ENCODE measurements around the gene CCIN. TPM values are rescaled to one million over a fixed set of nuclear protein-coding genes. Genes with fewer than 3 reads are reported as not detected.

Gene CCIN
- total RNA-seq, 1 experiment from 2014 or later: 0.20 TPM

GRCh38 chr9:36148311-36149051, 20.7 kb upstream of the CCIN start:
- ChIA-PET CTCF (interaction anchor here (0.6 to 0.9 kb wide), 2 partner anchors 18 to 103 kb away, joined by 3 read pairs; no protein-coding TSS in a partner anchor), POLR2A (no interaction called here), RAD21 (ENCODE audit: low non-redundant PET in 1 of 2, low total read pairs in 2 of 2, uncharacterized antibody in 2 of 2, unreplicated experiment in 2 of 2) (no interaction called here)
- DNase-seq (ENCODE audit: low read depth, low spot score) (no peak), ATAC-seq (peak; percentile 32; the same call in 1 of the 2 replicates)
- H3K4me2 ChIP-seq (ENCODE audit: low read length): 0 out of 2 replicates have a peak overlapping the region, but pooled peaks have one; percentile 6
- H3K9ac ChIP-seq (ENCODE audit: low read length): no peak overlapping the region
- peaks cover 7 to 12% of the 10 kb centered on the region in 2 experiments for H3K4me1 ChIP-seq (ENCODE audit: control insufficient read depth in 1 of 2, insufficient read depth in 2 of 2, low read length in 2 of 2)
- no peaks in the 10 kb centered on the region for H3K27me3 ChIP-seq (ENCODE audit: insufficient read depth, low read length)
- H3K4me3 ChIP-seq (replicated peaks in 1 of 2; ENCODE audit: low read depth in 1 of 2, low read length in 2 of 2): no peak overlapping the region
- H3K9me2 ChIP-seq (ENCODE audit: insufficient read depth): no peaks in the 10 kb centered on the region
- H3K9me3 ChIP-seq (ENCODE audit: control insufficient read depth in 1 of 2, insufficient read depth in 1 of 2, low read depth in 1 of 2, low read length in 2 of 2): peaks cover 0 to 3% of the 10 kb centered on the region in 2 experiments; a peak in 1 of 4 replicates
- H4K20me1 ChIP-seq (ENCODE audit: insufficient read depth): no peaks in the 10 kb centered on the region
- H2AFZ ChIP-seq (ENCODE audit: low read depth, low read length, poor library complexity, severe bottlenecking): no peak overlapping the region
- intact Hi-C loops (cut with micrococcal nuclease): no loop called here
- BruUV-seq (replicated peaks): no TSS peak
- no peak for TF ChIP-seq CTCF (IDR thresholded peaks at IDR 0.05 in 2 of 3, conservative IDR thresholded peaks at IDR 0.05 in 1 of 3; ENCODE audit: borderline replicate concordance in 1 of 3, insufficient read depth in 1 of 3, low read depth in 2 of 3, low read length in 2 of 3)
- TF ChIP-seq JUND (IDR thresholded peaks at IDR 0.05): no peak
- TF ChIP-seq ATF3 (IDR thresholded peaks at IDR 0.05): no peak
- no peak for TF ChIP-seq YY1 (IDR thresholded peaks at IDR 0.05; ENCODE audit: extremely low read depth, insufficient replicate concordance, low read depth, low read length)
- H3K79me2 ChIP-seq (ENCODE audit: insufficient read depth, low read length): no peaks in the 10 kb centered on the region
- H3K27ac ChIP-seq (ENCODE audit: low read depth, low read length): no peak overlapping the region
- H3K36me3 ChIP-seq (ENCODE audit: control insufficient read depth in 1 of 2, insufficient read depth in 2 of 2, low read length in 2 of 2): no peaks in the 10 kb centered on the region

GRCh38 chr9:36149197-36149596, 20.0 kb upstream of the CCIN start:
- Histone ChIP-seq H4K20me1 (ENCODE audit: insufficient read depth) (no peaks in the 10 kb centered on the region), H3K27ac (ENCODE audit: low read depth, low read length) (no peak overlapping the region), H3K27me3 (ENCODE audit: insufficient read depth, low read length) (no peaks in the 10 kb centered on the region), H3K9me3 (ENCODE audit: control insufficient read depth in 1 of 2, insufficient read depth in 1 of 2, low read depth in 1 of 2, low read length in 2 of 2) (peaks cover 0 to 3% of the 10 kb centered on the region in 2 experiments; a peak in 1 of 4 replicates), H3K36me3 (ENCODE audit: control insufficient read depth in 1 of 2, insufficient read depth in 2 of 2, low read length in 2 of 2) (no peaks in the 10 kb centered on the region), H3K9ac (ENCODE audit: low read length) (no peak overlapping the region), H2AFZ (ENCODE audit: low read depth, low read length, poor library complexity, severe bottlenecking) (no peak overlapping the region), H3K9me2 (ENCODE audit: insufficient read depth) (no peaks in the 10 kb centered on the region), H3K79me2 (ENCODE audit: insufficient read depth, low read length) (no peaks in the 10 kb centered on the region), H3K4me3 (replicated peaks in 1 of 2; ENCODE audit: low read depth in 1 of 2, low read length in 2 of 2) (no peak overlapping the region), H3K4me2 (ENCODE audit: low read length) (no peak overlapping the region), H3K4me1 (ENCODE audit: control insufficient read depth in 1 of 2, insufficient read depth in 2 of 2, low read length in 2 of 2) (peaks cover 7 to 12% of the 10 kb centered on the region in 2 experiments)
- no peak for ATAC-seq
- BruUV-seq (replicated peaks): no TSS peak
- ChIA-PET CTCF (interaction anchor here (0.9 kb wide), 1 partner anchor 17 kb away, joined by 3 read pairs; no protein-coding TSS in a partner anchor), POLR2A (no interaction called here), RAD21 (ENCODE audit: low non-redundant PET in 1 of 2, low total read pairs in 2 of 2, uncharacterized antibody in 2 of 2, unreplicated experiment in 2 of 2) (no interaction called here)
- intact Hi-C loops (cut with micrococcal nuclease): no loop called here
- no peak for DNase-seq (ENCODE audit: low read depth, low spot score)
- no peak for TF ChIP-seq POLR2A (IDR thresholded peaks at IDR 0.05; ENCODE audit: borderline replicate concordance, extremely low read depth, insufficient read depth, insufficient read length)
- TF ChIP-seq EZH2phosphoT487 (IDR thresholded peaks at IDR 0.05; ENCODE audit: borderline replicate concordance): no peak
- no peak for TF ChIP-seq ATF3 (IDR thresholded peaks at IDR 0.05)
- no peak for TF ChIP-seq CTCF (IDR thresholded peaks at IDR 0.05 in 2 of 3, conservative IDR thresholded peaks at IDR 0.05 in 1 of 3; ENCODE audit: borderline replicate concordance in 1 of 3, insufficient read depth in 1 of 3, low read depth in 2 of 3, low read length in 2 of 3)
- no peak for TF ChIP-seq SP1 (IDR thresholded peaks at IDR 0.05; ENCODE audit: low read depth)
- TF ChIP-seq EZH2 (IDR thresholded peaks at IDR 0.05): no peak
- no peak for TF ChIP-seq YY1 (IDR thresholded peaks at IDR 0.05; ENCODE audit: extremely low read depth, insufficient replicate concordance, low read depth, low read length)
- TF ChIP-seq JUND (IDR thresholded peaks at IDR 0.05): no peak
- TF ChIP-seq POLR2AphosphoS5 (IDR thresholded peaks at IDR 0.05; ENCODE audit: low read depth, low read length): no peak
- TF ChIP-seq FOSL1 (IDR thresholded peaks at IDR 0.05; ENCODE audit: low read depth): no peak

All from HCT116 (cell line).